ENCODE measurements around the gene IRF5.
"Not testable (repeated sequence)": the region's sequence is repeated elsewhere in the genome, so short reads cannot be mapped to it uniquely, and the experiment has no call there.

IRF5 gene

DNA sequence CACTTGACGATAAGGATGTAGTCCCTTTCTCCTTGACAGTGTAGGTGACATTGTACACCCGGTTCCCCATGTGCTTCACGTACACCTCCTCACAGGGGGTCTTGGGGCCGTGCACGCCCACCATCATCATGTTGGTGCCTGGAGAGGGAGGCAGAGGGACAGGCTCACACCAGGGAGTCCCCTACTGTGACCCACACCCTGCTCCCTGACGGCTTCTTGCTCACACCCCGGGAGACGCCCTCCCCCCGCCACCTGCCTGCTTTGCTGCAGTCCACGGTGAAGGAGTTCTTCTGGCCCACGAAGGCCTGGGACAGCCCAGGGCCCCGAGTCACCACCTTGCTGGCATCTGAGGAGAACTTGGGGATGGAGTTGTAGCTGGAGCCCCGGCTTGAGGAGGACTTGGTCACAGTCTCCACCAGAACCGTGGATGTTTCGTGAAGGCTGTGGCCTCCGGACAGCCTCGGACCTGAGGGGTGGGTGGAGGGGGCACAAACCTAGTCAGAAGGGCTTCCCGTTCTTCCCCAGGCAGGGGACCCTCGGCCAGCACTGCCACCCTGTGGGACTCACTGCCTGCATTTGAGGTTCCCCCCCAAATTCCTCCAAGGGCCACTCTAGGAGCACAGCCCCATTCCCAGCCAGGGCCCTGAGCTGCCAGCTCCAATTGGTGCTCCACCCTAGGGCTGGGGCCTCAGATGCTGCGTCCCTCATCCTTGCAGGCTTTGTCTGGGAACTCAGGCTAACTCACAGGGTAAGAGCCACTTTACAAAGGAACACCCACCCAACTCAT lies 24.8 kb upstream of the IRF5 start:
- H3K9me3 ChIP-seq (ENCODE audit: insufficient read depth, low read depth, low read length); H3K27ac ChIP-seq (ENCODE audit: low read depth, low read length); H2BK5ac ChIP-seq (ENCODE audit: low read depth, low read length, poor library complexity); H3K4me3 ChIP-seq (ENCODE audit: low read depth, low read length); H4K12ac ChIP-seq (ENCODE audit: low read depth, low read length); H3K4me1 ChIP-seq (ENCODE audit: control insufficient read depth in 1 of 2, insufficient read depth in 2 of 2, low read length in 2 of 2); DNase-seq; H3K14ac ChIP-seq (ENCODE audit: low read length); H3K23ac ChIP-seq (ENCODE audit: low read length); H3K18ac ChIP-seq (ENCODE audit: low read length); H2BK12ac ChIP-seq (ENCODE audit: low read length); H2AK5ac ChIP-seq (ENCODE audit: low read length); H3K79me2 ChIP-seq (ENCODE audit: control insufficient read depth, insufficient read depth, low read length, poor library complexity); H3K36me3 ChIP-seq (ENCODE audit: control insufficient read depth in 1 of 2, insufficient read depth in 2 of 2, low read length in 2 of 2); H2BK120ac ChIP-seq (ENCODE audit: insufficient read depth, low read length, poor library complexity); H4K91ac ChIP-seq (ENCODE audit: low read depth, low read length); H3K79me1 ChIP-seq (ENCODE audit: low read length); H3K4me2 ChIP-seq (ENCODE audit: low read length); H3K4ac ChIP-seq (ENCODE audit: low read depth, low read length); H4K8ac ChIP-seq (ENCODE audit: low read depth, low read length); H2AFZ ChIP-seq (ENCODE audit: insufficient read depth, low read length, poor library complexity); H3K9ac ChIP-seq (ENCODE audit: low read length): not testable (repeated sequence)
- peaks cover 33% of the 10 kb centered on the region for H3K27me3 ChIP-seq (ENCODE audit: insufficient read depth, low read length)
- no CpG with 5 or more reads among the region's 20 CpGs for WGBS (ENCODE audit: extremely low coverage, insufficient coverage, insufficient read length)

DNA sequence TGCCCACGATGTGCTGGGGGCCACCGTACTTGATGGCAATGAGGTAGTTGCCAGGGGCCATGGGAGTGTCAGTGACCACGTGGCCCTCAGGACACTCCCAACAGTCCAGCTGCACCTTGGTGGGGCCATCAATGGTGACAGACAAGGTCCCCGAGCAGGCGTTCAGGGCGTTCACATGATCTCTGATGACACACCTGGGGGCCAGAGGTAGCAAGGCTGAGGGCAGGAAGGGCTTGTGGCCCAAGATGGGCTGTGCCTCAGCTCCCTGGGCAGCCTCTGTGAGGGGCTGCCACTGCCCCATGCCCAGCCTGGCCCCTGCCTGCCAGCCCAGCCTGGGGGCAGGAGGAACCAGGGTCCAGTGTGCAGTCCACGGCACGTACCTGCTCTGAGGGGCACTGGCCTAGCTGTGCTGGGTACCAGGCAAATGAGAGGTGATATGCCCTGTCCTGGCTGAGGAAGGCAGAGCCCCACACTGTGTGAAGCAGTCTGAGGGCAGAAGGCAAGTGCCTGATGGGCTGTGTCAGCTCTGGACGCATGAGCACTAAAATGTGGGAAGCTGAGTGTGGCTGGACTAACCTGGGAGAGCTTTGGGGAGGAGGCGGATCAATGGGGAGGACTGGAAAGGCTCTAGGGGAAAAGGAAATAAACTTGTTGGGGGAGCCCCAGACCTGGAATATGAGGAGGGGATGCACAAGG lies 23.7 kb upstream of the IRF5 start:
- Histone ChIP-seq H2BK12ac (ENCODE audit: low read length) (no peak overlapping the region), H3K36me3 (ENCODE audit: control insufficient read depth in 1 of 2, insufficient read depth in 2 of 2, low read length in 2 of 2) (no peaks in the 10 kb centered on the region), H3K27ac (ENCODE audit: low read depth, low read length) (no peak overlapping the region), H3K4me3 (ENCODE audit: low read depth, low read length) (no peak overlapping the region), H3K79me1 (ENCODE audit: low read length) (no peaks in the 10 kb centered on the region), H3K9ac (ENCODE audit: low read length) (no peak overlapping the region), H2BK5ac (ENCODE audit: low read depth, low read length, poor library complexity) (no peak overlapping the region), H3K23ac (ENCODE audit: low read length) (no peak overlapping the region), H3K4me1 (ENCODE audit: control insufficient read depth in 1 of 2, insufficient read depth in 2 of 2, low read length in 2 of 2) (peaks cover 8 to 10% of the 10 kb centered on the region in 2 experiments), H4K8ac (ENCODE audit: low read depth, low read length) (no peak overlapping the region), H3K18ac (ENCODE audit: low read length) (no peak overlapping the region), H3K14ac (ENCODE audit: low read length) (no peak overlapping the region), H2AK5ac (ENCODE audit: low read length) (no peak overlapping the region), H4K91ac (ENCODE audit: low read depth, low read length) (no peak overlapping the region), H2AFZ (ENCODE audit: insufficient read depth, low read length, poor library complexity) (no peak overlapping the region), H3K27me3 (ENCODE audit: insufficient read depth, low read length) (peaks cover 29% of the 10 kb centered on the region), H4K12ac (ENCODE audit: low read depth, low read length) (no peak overlapping the region), H2BK120ac (ENCODE audit: insufficient read depth, low read length, poor library complexity) (no peak overlapping the region), H3K4me2 (ENCODE audit: low read length) (no peak overlapping the region), H3K4ac (ENCODE audit: low read depth, low read length) (no peak overlapping the region), H3K9me3 (ENCODE audit: insufficient read depth, low read depth, low read length) (peaks cover 7% of the 10 kb centered on the region), H3K79me2 (ENCODE audit: control insufficient read depth, insufficient read depth, low read length, poor library complexity) (no peaks in the 10 kb centered on the region)
- DNase-seq: no peak
- WGBS (ENCODE audit: extremely low coverage, insufficient coverage, insufficient read length): no CpG with 5 or more reads among the region's 10 CpGs

DNA sequence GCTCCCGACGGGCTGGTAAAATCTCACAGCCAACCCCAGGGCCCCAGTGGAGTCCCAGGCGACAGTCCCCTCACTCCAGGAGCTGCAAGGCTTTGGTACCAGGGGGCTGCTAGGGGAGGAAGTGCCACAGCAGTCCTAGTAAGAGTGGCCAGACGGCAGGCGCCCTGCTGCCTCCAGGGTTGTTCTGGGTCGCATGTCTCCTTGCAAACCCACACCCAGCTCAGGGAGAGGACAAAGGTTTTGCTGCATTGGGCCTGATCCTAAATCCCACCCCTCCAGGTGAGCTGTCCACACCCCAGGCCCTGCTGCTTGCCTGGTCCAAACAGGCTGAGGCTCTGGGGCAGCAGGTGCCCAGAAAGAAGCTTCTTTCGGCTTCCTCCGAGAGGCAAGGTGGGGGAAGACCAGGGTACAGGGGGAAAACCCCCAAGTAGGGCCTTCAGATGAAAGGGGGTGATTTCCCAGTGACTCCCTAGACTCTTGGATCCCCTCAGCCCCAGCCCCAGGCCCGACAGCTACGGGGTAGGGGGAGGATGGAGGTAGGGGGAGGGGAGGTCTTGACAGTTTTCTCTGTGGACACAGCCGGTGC lies 23.1 kb upstream of the IRF5 start:
- Histone ChIP-seq H2AFZ (ENCODE audit: insufficient read depth, low read length, poor library complexity) (no peak overlapping the region), H3K4me3 (ENCODE audit: low read depth, low read length) (no peak overlapping the region), H3K79me1 (ENCODE audit: low read length) (no peaks in the 10 kb centered on the region), H2AK5ac (ENCODE audit: low read length) (no peak overlapping the region), H3K27me3 (ENCODE audit: insufficient read depth, low read length) (peaks cover 23% of the 10 kb centered on the region), H3K14ac (ENCODE audit: low read length) (no peak overlapping the region), H4K12ac (ENCODE audit: low read depth, low read length) (no peak overlapping the region), H4K91ac (ENCODE audit: low read depth, low read length) (no peak overlapping the region), H3K18ac (ENCODE audit: low read length) (no peak overlapping the region), H3K4me1 (ENCODE audit: control insufficient read depth in 1 of 2, insufficient read depth in 2 of 2, low read length in 2 of 2) (peaks cover 7 to 10% of the 10 kb centered on the region in 2 experiments), H3K27ac (ENCODE audit: low read depth, low read length) (no peak overlapping the region), H3K9me3 (ENCODE audit: insufficient read depth, low read depth, low read length) (peaks cover 7% of the 10 kb centered on the region), H3K36me3 (ENCODE audit: control insufficient read depth in 1 of 2, insufficient read depth in 2 of 2, low read length in 2 of 2) (no peaks in the 10 kb centered on the region), H2BK5ac (ENCODE audit: low read depth, low read length, poor library complexity) (no peak overlapping the region), H3K23ac (ENCODE audit: low read length) (no peak overlapping the region), H4K8ac (ENCODE audit: low read depth, low read length) (no peak overlapping the region), H2BK12ac (ENCODE audit: low read length) (no peak overlapping the region), H3K79me2 (ENCODE audit: control insufficient read depth, insufficient read depth, low read length, poor library complexity) (no peaks in the 10 kb centered on the region), H3K9ac (ENCODE audit: low read length) (no peak overlapping the region), H3K4ac (ENCODE audit: low read depth, low read length) (no peak overlapping the region), H3K4me2 (ENCODE audit: low read length) (no peak overlapping the region), H2BK120ac (ENCODE audit: insufficient read depth, low read length, poor library complexity) (no peak overlapping the region)
- DNase-seq: no peak
- no CpG with 5 or more reads among the region's 11 CpGs for WGBS (ENCODE audit: extremely low coverage, insufficient coverage, insufficient read length)

DNA sequence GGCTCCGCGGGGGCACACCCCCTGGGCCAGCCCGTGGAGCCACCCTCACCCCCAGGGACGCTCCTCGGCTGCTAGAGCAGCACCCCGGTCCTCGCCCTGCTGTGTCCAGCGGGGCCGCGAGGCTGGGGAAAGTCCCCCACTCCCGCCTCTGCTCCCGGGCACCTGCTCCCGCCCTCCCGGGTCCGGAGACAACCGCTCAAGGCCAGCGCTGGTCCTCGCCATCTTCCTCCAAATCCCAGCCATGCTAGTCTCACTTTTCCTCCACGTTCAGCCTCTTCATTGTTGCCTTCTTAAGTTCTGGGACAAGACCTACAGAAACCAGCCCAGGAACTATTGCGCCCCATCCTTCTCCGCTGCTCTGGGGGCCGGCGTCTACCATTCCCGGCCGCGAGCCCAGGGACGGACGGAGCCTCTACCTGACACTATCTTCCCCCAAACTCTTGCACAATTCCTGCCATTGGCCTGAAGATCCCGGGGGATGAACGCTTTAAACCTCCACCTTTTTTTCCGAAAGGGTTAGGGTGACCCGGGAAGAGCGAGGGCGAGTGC lies 22.4 kb upstream of the IRF5 start:
- no peaks in the 10 kb centered on the region for H3K79me2 ChIP-seq (ENCODE audit: control insufficient read depth, insufficient read depth, low read length, poor library complexity)
- no peak overlapping the region for H2AK5ac ChIP-seq (ENCODE audit: low read length)
- H3K27me3 ChIP-seq (ENCODE audit: insufficient read depth, low read length): peaks cover 20% of the 10 kb centered on the region
- H3K9ac ChIP-seq (ENCODE audit: low read length): no peak overlapping the region
- H2AFZ ChIP-seq (ENCODE audit: insufficient read depth, low read length, poor library complexity): no peak overlapping the region
- no peak for DNase-seq
- H3K4me2 ChIP-seq (ENCODE audit: low read length): no peak overlapping the region
- no CpG with 5 or more reads among the region's 34 CpGs for WGBS (ENCODE audit: extremely low coverage, insufficient coverage, insufficient read length)
- peaks cover 1 to 8% of the 10 kb centered on the region in 2 experiments for H3K4me1 ChIP-seq (ENCODE audit: control insufficient read depth in 1 of 2, insufficient read depth in 2 of 2, low read length in 2 of 2)
- no peak overlapping the region for H4K8ac ChIP-seq (ENCODE audit: low read depth, low read length)
- no peak overlapping the region for H4K91ac ChIP-seq (ENCODE audit: low read depth, low read length)
- H2BK12ac ChIP-seq (ENCODE audit: low read length): no peak overlapping the region
- no peak overlapping the region for H3K23ac ChIP-seq (ENCODE audit: low read length)
- no peak overlapping the region for H3K4me3 ChIP-seq (ENCODE audit: low read depth, low read length)
- H2BK5ac ChIP-seq (ENCODE audit: low read depth, low read length, poor library complexity): no peak overlapping the region
- no peak overlapping the region for H3K27ac ChIP-seq (ENCODE audit: low read depth, low read length)
- H3K18ac ChIP-seq (ENCODE audit: low read length): no peak overlapping the region
- no peak overlapping the region for H2BK120ac ChIP-seq (ENCODE audit: insufficient read depth, low read length, poor library complexity)
- H3K79me1 ChIP-seq (ENCODE audit: low read length): no peaks in the 10 kb centered on the region
- H3K4ac ChIP-seq (ENCODE audit: low read depth, low read length): no peak overlapping the region
- no peak overlapping the region for H4K12ac ChIP-seq (ENCODE audit: low read depth, low read length)
- H3K9me3 ChIP-seq (ENCODE audit: insufficient read depth, low read depth, low read length): peaks cover 7% of the 10 kb centered on the region
- H3K14ac ChIP-seq (ENCODE audit: low read length): no peak overlapping the region
- H3K36me3 ChIP-seq (ENCODE audit: control insufficient read depth in 1 of 2, insufficient read depth in 2 of 2, low read length in 2 of 2): no peaks in the 10 kb centered on the region
